22Rv1 (cell line): Measurements from ENCODE around the gene SMARCD1.
A peak's percentile ranks its signal among the peaks of the same experiment; 100 is the strongest.

Experiments used
- H3K27ac ChIP-seq: fragments of 450-650 bp; 2 replicates; pipeline ENCODE4 v1.5.1; 2017
- ZFX ChIP-seq: fragments of 450-650 bp; IDR thresholded peaks from 2 replicates; pipeline ENCODE4 v1.6.1; 2017; ENCODE audit warnings: antibody characterized with exemption, borderline replicate concordance
- TF ChIP-seq, protein P1 (sequence below): fragments of 450-650 bp; IDR thresholded peaks from 2 replicates; pipeline ENCODE4 v1.5.1; 2017; ENCODE audit warnings: mild to moderate bottlenecking

The SMARCD1 gene

GRCh38 chr12:50084775-50085614 is at the start of gene SMARCD1:
SMARCD1 (plus strand) TSS chr12:50085342; CDS start chr12:50085370, 28 bp downstream.
- peak within 1 kb of the TSS; percentile 88 for H3K27ac ChIP-seq
- TF ChIP-seq, protein P1, sequence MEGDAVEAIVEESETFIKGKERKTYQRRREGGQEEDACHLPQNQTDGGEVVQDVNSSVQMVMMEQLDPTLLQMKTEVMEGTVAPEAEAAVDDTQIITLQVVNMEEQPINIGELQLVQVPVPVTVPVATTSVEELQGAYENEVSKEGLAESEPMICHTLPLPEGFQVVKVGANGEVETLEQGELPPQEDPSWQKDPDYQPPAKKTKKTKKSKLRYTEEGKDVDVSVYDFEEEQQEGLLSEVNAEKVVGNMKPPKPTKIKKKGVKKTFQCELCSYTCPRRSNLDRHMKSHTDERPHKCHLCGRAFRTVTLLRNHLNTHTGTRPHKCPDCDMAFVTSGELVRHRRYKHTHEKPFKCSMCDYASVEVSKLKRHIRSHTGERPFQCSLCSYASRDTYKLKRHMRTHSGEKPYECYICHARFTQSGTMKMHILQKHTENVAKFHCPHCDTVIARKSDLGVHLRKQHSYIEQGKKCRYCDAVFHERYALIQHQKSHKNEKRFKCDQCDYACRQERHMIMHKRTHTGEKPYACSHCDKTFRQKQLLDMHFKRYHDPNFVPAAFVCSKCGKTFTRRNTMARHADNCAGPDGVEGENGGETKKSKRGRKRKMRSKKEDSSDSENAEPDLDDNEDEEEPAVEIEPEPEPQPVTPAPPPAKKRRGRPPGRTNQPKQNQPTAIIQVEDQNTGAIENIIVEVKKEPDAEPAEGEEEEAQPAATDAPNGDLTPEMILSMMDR, result peak; percentile 99
- no peak for TF ChIP-seq ZFX

GRCh38 chr12:50038336-50038735 is 46.8 kb upstream of the SMARCD1 start:
- TF ChIP-seq, protein P1, result no peak
- TF ChIP-seq ZFX, result no peak

GRCh38 chr12:50039151-50039835 is 45.8 kb upstream of the SMARCD1 start:
- TF ChIP-seq ZFX, result no peak
- TF ChIP-seq, protein P1, result peak; percentile 100
- no peak overlapping the region for H3K27ac ChIP-seq

More at GRCh38 chr12:50038336-50038735, 46.8 kb upstream of the SMARCD1 start:
- H3K27ac ChIP-seq, result no peak overlapping the region

DNA sequence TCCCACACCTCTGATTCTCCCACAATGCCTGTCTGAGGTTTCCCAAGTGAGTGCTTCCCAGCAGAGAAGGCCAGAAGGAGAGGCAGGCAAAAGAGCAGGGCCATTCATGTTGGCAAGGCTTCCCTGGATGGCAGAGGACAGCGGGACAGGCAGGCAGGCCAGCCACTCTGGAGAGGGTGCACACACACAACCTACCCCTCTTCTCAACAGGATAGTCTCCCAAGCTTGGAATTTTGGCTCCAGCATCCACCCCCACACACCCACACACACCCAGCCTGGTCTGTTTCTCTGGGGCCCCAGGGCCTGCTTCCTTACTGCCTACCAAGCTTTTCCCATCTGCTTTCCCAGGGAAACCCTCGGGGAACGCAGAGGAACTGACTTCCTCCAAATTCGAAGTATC is 44.5 kb upstream of the SMARCD1 start:
- H3K27ac ChIP-seq, result no peak overlapping the region
- no peak for TF ChIP-seq ZFX
- TF ChIP-seq, protein P1, result no peak

- H3K27ac ChIP-seq, result no peak overlapping the region
- TF ChIP-seq, protein P1, result no peak
- no peak for TF ChIP-seq ZFX
Observed at GRCh38 chr12:50041062-50041860, 43.9 kb upstream of the SMARCD1 start.

DNA sequence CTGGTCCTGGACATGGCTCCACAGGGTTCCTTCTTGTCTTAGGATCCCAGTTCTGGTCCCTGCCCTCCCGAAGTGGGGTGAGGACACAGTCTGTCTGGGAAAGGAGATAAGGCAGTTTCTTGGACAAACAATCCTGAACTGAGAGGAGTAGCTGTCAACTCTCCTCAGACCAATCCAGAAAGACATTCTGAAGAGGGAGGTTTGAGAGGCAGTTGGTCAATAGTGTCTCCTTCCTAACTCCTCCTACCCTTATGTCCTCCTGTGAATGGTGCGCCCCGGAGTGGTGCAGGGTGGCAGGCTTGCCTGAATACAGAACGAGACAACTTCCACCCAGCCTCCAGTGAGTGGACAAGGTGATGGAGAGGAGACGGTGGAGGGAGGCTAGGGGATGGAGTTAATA is 43.2 kb upstream of the SMARCD1 start:
- H3K27ac ChIP-seq, result no peak overlapping the region
- TF ChIP-seq ZFX, result no peak
- TF ChIP-seq, protein P1, result no peak
